A549 (cell line): ENCODE measurements around the gene PSME3IP1. TPM values are rescaled to one million over a fixed set of nuclear protein-coding genes. Genes with fewer than 3 reads are reported as not detected.

ENCODE experiments used
- ATAC-seq, 2 experiments: fragments of 200-7000 bp in 1 of 2; fragments of >200 bp in 1 of 2; cut with Nextera tagmentation in 1 of 2; cut with Tn5 transposase in 1 of 2; 3 replicates each; pipeline versions ENCODE4 v1.8.0 to v1.9.1; 2018 to 2020; ENCODE audit warnings: mild to moderate bottlenecking in 1 of 2, moderate library complexity in 1 of 2
- CTCF ChIA-PET: fragments of 300-600 bp; sonication (Branson Sonifier 250); formaldehyde crosslinking; extraction: SDS; loops from one replicate; lab custom pipeline; 2021; ENCODE audit warnings: antibody characterized with exemption, inconsistent platforms; lab: Yijun Ruan, JAX
- POLR2A ChIA-PET: fragments of 350-600 bp; formaldehyde crosslinking; extraction: SDS; loops from one replicate; lab custom pipeline; 2021; ENCODE audit warnings: antibody characterized with exemption, inconsistent platforms; lab: Yijun Ruan, JAX
- DNase-seq, 2 experiments: peaks; one replicate each; pipeline versions ENCODE4 v3.0.0 to v3.0.0-alpha.2; 2011 to 2016; ENCODE audit warnings: low read depth in 1 of 2, low spot score in 1 of 2
- FAIRE-seq: peaks from 2 replicates; lab custom pipeline; 2011; peaks lifted over from hg19 to GRCh38; lab: Jason Lieb, UNC
- H3K27ac ChIP-seq, 2 experiments: fragments of >200 bp; sonication (Bioruptor Twin); formaldehyde crosslinking; 3 replicates each; pipeline ENCODE4 v1.5.1; 2016 to 2017
- H3K4me1 ChIP-seq: fragments of >200 bp; sonication (Bioruptor Twin); formaldehyde crosslinking; 3 replicates; pipeline ENCODE4 v1.6.1; 2016
- H3K4me2 ChIP-seq: fragments of >200 bp; sonication (Bioruptor Twin); formaldehyde crosslinking; 3 replicates; pipeline ENCODE4 v1.6.1; 2016
- H3K4me3 ChIP-seq: fragments of >200 bp; sonication (Bioruptor Twin); formaldehyde crosslinking; 3 replicates; pipeline ENCODE4 v1.5.1; 2016
- H3K9me3 ChIP-seq: fragments of >200 bp; sonication (Bioruptor Twin); formaldehyde crosslinking; 3 replicates; pipeline ENCODE4 v1.6.1; 2016
- ATOH8 ChIP-seq: fragments of 250-450 bp; sonication (Bioruptor Pico); IDR thresholded peaks from 2 replicates; pipeline ENCODE4 v1.5.0; 2020; ENCODE audit warnings: low read depth, mild to moderate bottlenecking, moderate library complexity
- CBX8 ChIP-seq: fragments of 200-600 bp; sonication (generic); IDR thresholded peaks from 2 replicates; pipeline ENCODE4 v1.6.1; 2016
- CHD4 ChIP-seq: fragments of 200-600 bp; sonication (generic); IDR thresholded peaks from 2 replicates; pipeline ENCODE4 v1.6.1; 2016; ENCODE audit warnings: antibody characterized with exemption, mild to moderate bottlenecking, borderline replicate concordance
- GATA3 ChIP-seq: IDR thresholded peaks from 2 replicates; pipeline ENCODE4 v1.6.1; 2012; ENCODE audit warnings: borderline replicate concordance
- HMGXB4 ChIP-seq: fragments of 250-450 bp; sonication (Bioruptor Pico); IDR thresholded peaks from 2 replicates; pipeline ENCODE4 v1.5.0; 2021; ENCODE audit warnings: mild to moderate bottlenecking, moderate library complexity, borderline replicate concordance
- HOXB5 ChIP-seq: fragments of 250-450 bp; sonication (Bioruptor Pico); IDR thresholded peaks from 2 replicates; pipeline ENCODE4 v1.5.0; 2020; ENCODE audit warnings: mild to moderate bottlenecking, moderate library complexity
- MAFK ChIP-seq: fragments of 450-650 bp; IDR thresholded peaks from 2 replicates; pipeline ENCODE4 v1.6.1; 2014; ENCODE audit not compliant: partially characterized antibody
- MAZ ChIP-seq: fragments of 150-350 bp; IDR thresholded peaks from 2 replicates; pipeline ENCODE4 v1.6.1; 2014; ENCODE audit warnings: antibody characterized with exemption, low read depth, low read length, borderline replicate concordance
- NPAS2 ChIP-seq: fragments of 250-450 bp; sonication (Bioruptor Pico); IDR thresholded peaks from 2 replicates; pipeline ENCODE4 v1.8.0; 2022; ENCODE audit warnings: mild to moderate bottlenecking, moderate library complexity, borderline replicate concordance
- NR3C1 ChIP-seq: fragments of >200 bp; sonication (Bioruptor Twin); formaldehyde crosslinking; IDR thresholded peaks from 3 replicates; pipeline ENCODE4 v1.6.1; 2017
- PHF8 ChIP-seq: fragments of 200-600 bp; sonication (generic); IDR thresholded peaks from 2 replicates; pipeline ENCODE4 v1.6.1; 2016; ENCODE audit warnings: low read depth, mild to moderate bottlenecking, antibody characterized with exemption, moderate library complexity, borderline replicate concordance
- POLR2A ChIP-seq: IDR thresholded peaks from 2 replicates; pipeline ENCODE4 v1.6.1; 2012; ENCODE audit warnings: mild to moderate bottlenecking, low read length
- RAD21 ChIP-seq, 2 experiments: fragments of >200 bp in 1 of 2; sonication (Bioruptor Twin) in 1 of 2; formaldehyde crosslinking in 1 of 2; IDR thresholded peaks in 1 of 2; conservative IDR thresholded peaks in 1 of 2; 2 replicates in 1 of 2; 3 replicates in 1 of 2; pipeline ENCODE4 v1.6.1; 2012 to 2018; ENCODE audit warnings: inconsistent platforms in 1 of 2
- ZC3H11A ChIP-seq: fragments of 450-650 bp; IDR thresholded peaks from 2 replicates; pipeline ENCODE4 v1.6.1; 2014; ENCODE audit warnings: antibody characterized with exemption, mild to moderate bottlenecking
- ZSCAN20 ChIP-seq: fragments of 250-450 bp; sonication (Bioruptor Pico); IDR thresholded peaks from 2 replicates; pipeline ENCODE4 v1.8.0; 2022; ENCODE audit warnings: mild to moderate bottlenecking, moderate library complexity
- WGBS: methylation state at CpG from one replicate; pipeline ENCODE4 v1.1.6; 2017; ENCODE audit errors: missing lambda C conversion rate; 5-methylcytosine and 5-hydroxymethylcytosine counted together
- polyA plus RNA-seq, 4 experiments: library from polyadenylated mRNA; depleted of rRNA in 3 of 4; stranded (reverse); fragments of >200 nt; fragmentation: RNase III in 1 of 4; extraction: RNeasy Plus Mini Kit Qiagen cat#74134 plus additional on column Dnase treatment in 1 of 4; gene quantifications; 2 replicates in 3 of 4; 3 replicates in 1 of 4; pipeline ENCODE4 v1.2.3, GENCODE V29; 2011 to 2017
- TF ChIP-seq, protein P1 (sequence below): IDR thresholded peaks from 2 replicates; pipeline ENCODE4 v1.6.1; 2012; ENCODE audit warnings: low read depth, borderline replicate concordance
- TF ChIP-seq, protein P2 (sequence below): fragments of 450-650 bp; IDR thresholded peaks from 2 replicates; pipeline ENCODE4 v1.6.1; 2014; ENCODE audit warnings: antibody characterized with exemption
- TF ChIP-seq, protein P3 (sequence below): fragments of >200 bp; sonication (Bioruptor Twin); formaldehyde crosslinking; IDR thresholded peaks from 3 replicates; pipeline ENCODE4 v1.6.1; 2016
- TF ChIP-seq, protein P4 (sequence below): IDR thresholded peaks from 2 replicates; pipeline ENCODE4 v1.6.1; 2012

The PSME3IP1 gene
- polyA plus RNA-seq, 2 of the 4 experiments (the other 2 are of a cell fraction), result 155 to 159 TPM

DNA sequence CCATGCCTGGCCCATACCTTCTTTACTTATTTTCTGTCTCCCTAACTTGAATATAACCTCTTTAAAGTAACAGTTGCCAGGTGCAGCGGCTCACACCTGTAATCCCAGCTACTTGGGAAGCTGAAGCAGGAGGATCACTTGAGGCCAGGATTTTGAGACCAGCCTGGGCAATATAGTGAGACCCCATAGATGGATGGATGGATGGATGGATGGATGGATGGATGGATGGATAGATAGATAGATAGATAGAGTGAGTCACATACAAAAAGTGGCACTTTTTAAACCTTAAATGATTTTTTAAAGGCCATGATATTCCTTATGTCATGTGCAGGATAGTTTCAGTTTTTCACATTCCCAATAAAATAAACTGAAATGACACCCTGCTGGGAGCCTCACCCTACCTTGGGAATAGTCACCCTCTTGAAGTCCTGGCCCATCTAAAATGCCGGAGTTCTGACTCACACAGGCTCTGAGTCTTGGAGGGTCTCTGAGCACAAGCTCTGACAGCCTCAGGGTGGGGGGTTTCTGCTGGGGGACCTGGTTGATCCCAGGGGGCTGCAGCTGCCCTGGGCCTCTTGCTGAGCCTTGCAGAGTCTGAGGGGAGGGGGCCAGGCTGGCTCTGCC lies 67.3 kb downstream of the PSME3IP1 start:
- H3K4me3 ChIP-seq, result no peak overlapping the region
- ATAC-seq (no peak), DNase-seq (no peak), FAIRE-seq (no peak)
- no peak overlapping the region for H3K4me2 ChIP-seq
- no peaks in the 10 kb centered on the region for H3K9me3 ChIP-seq
- ChIA-PET POLR2A (interaction anchor here (0.6 kb wide), 1 partner anchor 109 kb away, joined by 4 read pairs; no protein-coding TSS in a partner anchor), CTCF (interaction anchor here (0.6 to 2.0 kb wide), 9 partner anchors 23 to 308 kb away, joined by 3 to 11 read pairs (median 3); partner anchors contain the start of gene CPNE2)
- H3K4me1 ChIP-seq, result peaks cover 7% of the 10 kb centered on the region; the same call in 1 of the 3 replicates
- H3K27ac ChIP-seq, result no peak overlapping the region; a peak in 1 of 6 replicates
- TF ChIP-seq PHF8, result no peak
- no peak for TF ChIP-seq ZC3H11A
- no peak for TF ChIP-seq ATOH8
- TF ChIP-seq CBX8, result no peak
- TF ChIP-seq, protein P1, sequence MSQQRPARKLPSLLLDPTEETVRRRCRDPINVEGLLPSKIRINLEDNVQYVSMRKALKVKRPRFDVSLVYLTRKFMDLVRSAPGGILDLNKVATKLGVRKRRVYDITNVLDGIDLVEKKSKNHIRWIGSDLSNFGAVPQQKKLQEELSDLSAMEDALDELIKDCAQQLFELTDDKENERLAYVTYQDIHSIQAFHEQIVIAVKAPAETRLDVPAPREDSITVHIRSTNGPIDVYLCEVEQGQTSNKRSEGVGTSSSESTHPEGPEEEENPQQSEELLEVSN, result no peak
- no peak for TF ChIP-seq POLR2A
- no peak for TF ChIP-seq CHD4
- TF ChIP-seq, protein P2, sequence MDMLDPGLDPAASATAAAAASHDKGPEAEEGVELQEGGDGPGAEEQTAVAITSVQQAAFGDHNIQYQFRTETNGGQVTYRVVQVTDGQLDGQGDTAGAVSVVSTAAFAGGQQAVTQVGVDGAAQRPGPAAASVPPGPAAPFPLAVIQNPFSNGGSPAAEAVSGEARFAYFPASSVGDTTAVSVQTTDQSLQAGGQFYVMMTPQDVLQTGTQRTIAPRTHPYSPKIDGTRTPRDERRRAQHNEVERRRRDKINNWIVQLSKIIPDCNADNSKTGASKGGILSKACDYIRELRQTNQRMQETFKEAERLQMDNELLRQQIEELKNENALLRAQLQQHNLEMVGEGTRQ, result no peak
- TF ChIP-seq MAZ, result no peak
- TF ChIP-seq HOXB5 (CRISPR knock-in tag), result no peak
- TF ChIP-seq GATA3, result no peak
- no peak for TF ChIP-seq RAD21 (conservative IDR thresholded peaks at IDR 0.05 in 1 of 2, IDR thresholded peaks at IDR 0.05 in 1 of 2)
- TF ChIP-seq HMGXB4 (CRISPR knock-in tag), result no peak
- no peak for TF ChIP-seq NPAS2 (CRISPR knock-in tag)
- TF ChIP-seq, protein P3, sequence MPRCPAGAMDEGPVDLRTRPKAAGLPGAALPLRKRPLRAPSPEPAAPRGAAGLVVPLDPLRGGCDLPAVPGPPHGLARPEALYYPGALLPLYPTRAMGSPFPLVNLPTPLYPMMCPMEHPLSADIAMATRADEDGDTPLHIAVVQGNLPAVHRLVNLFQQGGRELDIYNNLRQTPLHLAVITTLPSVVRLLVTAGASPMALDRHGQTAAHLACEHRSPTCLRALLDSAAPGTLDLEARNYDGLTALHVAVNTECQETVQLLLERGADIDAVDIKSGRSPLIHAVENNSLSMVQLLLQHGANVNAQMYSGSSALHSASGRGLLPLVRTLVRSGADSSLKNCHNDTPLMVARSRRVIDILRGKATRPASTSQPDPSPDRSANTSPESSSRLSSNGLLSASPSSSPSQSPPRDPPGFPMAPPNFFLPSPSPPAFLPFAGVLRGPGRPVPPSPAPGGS, result no peak
- TF ChIP-seq, protein P4, sequence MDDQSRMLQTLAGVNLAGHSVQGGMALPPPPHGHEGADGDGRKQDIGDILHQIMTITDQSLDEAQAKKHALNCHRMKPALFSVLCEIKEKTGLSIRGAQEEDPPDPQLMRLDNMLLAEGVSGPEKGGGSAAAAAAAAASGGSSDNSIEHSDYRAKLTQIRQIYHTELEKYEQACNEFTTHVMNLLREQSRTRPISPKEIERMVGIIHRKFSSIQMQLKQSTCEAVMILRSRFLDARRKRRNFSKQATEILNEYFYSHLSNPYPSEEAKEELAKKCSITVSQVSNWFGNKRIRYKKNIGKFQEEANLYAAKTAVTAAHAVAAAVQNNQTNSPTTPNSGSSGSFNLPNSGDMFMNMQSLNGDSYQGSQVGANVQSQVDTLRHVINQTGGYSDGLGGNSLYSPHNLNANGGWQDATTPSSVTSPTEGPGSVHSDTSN, result no peak
- TF ChIP-seq ZSCAN20 (CRISPR knock-in tag), result no peak
- TF ChIP-seq NR3C1, result no peak
- no peak for TF ChIP-seq MAFK
- 82% methylated on average over 2 of the region's 2 CpGs for WGBS
